Lung (tissue), 12 donors: Measurements from ENCODE around the gene PTPN7. TPM values are rescaled to one million over a fixed set of nuclear protein-coding genes. Genes with fewer than 3 reads are reported as not detected.

ENCODE experiments used
- ATAC-seq: fragments of 200-7000 bp; cut with Tn5 transposase; one replicate; pipeline ENCODE4 v1.9.1; 2020; ENCODE audit warnings: moderate number of reproducible peaks; ENCODE audit not compliant: insufficient read depth, low FRiP score
- DNase-seq, 3 donors: peaks; one replicate each; pipeline ENCODE4 v3.0.0-alpha.2; 2013 to 2017
- H3K27ac ChIP-seq, 2 donors: one replicate each; pipeline ENCODE4 v1.5.1; 2013; ENCODE audit warnings: mild to moderate bottlenecking in 2 of 2, moderate library complexity in 2 of 2, control low read depth in 1 of 2, inconsistent platforms in 1 of 2, low read depth in 1 of 2, low read length in 1 of 2
- H3K27me3 ChIP-seq, 3 donors: one replicate each; pipeline ENCODE4 v1.5.1; 2013; ENCODE audit warnings: low read length in 2 of 3; ENCODE audit not compliant: control insufficient read depth in 3 of 3, insufficient read depth in 3 of 3
- H3K36me3 ChIP-seq, 4 donors: one replicate each; pipeline ENCODE4 v1.5.1; 2013; ENCODE audit warnings: low read length in 4 of 4, mild to moderate bottlenecking in 1 of 4, moderate library complexity in 1 of 4; ENCODE audit not compliant: control insufficient read depth in 4 of 4, insufficient read depth in 4 of 4
- H3K4me1 ChIP-seq, 5 donors: one replicate each; pipeline ENCODE4 v1.5.1; 2013; ENCODE audit warnings: low read length in 5 of 5, mild to moderate bottlenecking in 2 of 5, moderate library complexity in 1 of 5; ENCODE audit not compliant: control insufficient read depth in 5 of 5, insufficient read depth in 5 of 5
- H3K4me3 ChIP-seq: one replicate; pipeline ENCODE4 v1.5.1; 2013; ENCODE audit warnings: mild to moderate bottlenecking, control low read depth, moderate library complexity
- H3K9ac ChIP-seq, 2 donors: one replicate each; pipeline ENCODE4 v1.5.1; 2013; ENCODE audit warnings: low read length in 2 of 2, control low read depth in 1 of 2; ENCODE audit not compliant: insufficient read depth in 1 of 2
- H3K9me3 ChIP-seq, 4 donors: one replicate each; pipeline ENCODE4 v1.5.1; 2013; ENCODE audit warnings: low read length in 3 of 4, mild to moderate bottlenecking in 1 of 4, moderate library complexity in 1 of 4; ENCODE audit not compliant: control insufficient read depth in 4 of 4, insufficient read depth in 3 of 4
- WGBS, 2 donors: extraction: QIAGEN DNeasy Blood & Tissue Kit; methylation state at CpG; one replicate each; pipeline ENCODE4 v1.1.7; 2013; 5-methylcytosine and 5-hydroxymethylcytosine counted together
- polyA plus RNA-seq, 2 donors: library from polyadenylated mRNA; stranded (reverse); fragments of 200-250 nt; gene quantifications; one replicate each; pipeline ENCODE4 v1.2.1, GENCODE V29; 2013
- total RNA-seq, 2 donors: library from RNA; depleted of rRNA in 1 of 2; stranded (reverse); fragments of >200 nt in 1 of 2; gene quantifications; one replicate each; pipeline ENCODE4 v1.2.1, GENCODE V29; 2014 to 2021
- TF ChIP-seq, protein P1 (sequence below): IDR thresholded peaks from 2 replicates; pipeline ENCODE4 v1.5.1; 2012; ENCODE audit warnings: mild to moderate bottlenecking; ENCODE audit errors: control extremely low read depth, extremely low read depth
- donor health status: control.
- donor health status: control.
- donor health status: Bipolar disorder and iron deficiency.
- donor health status: healthy.
- donor health status: DM: yes; HTN: yes; CAD: no.

The PTPN7 gene
- total and polyA plus RNA-seq, 4 donors = 2.9 to 14.0 (median 5.7) TPM

DNA sequence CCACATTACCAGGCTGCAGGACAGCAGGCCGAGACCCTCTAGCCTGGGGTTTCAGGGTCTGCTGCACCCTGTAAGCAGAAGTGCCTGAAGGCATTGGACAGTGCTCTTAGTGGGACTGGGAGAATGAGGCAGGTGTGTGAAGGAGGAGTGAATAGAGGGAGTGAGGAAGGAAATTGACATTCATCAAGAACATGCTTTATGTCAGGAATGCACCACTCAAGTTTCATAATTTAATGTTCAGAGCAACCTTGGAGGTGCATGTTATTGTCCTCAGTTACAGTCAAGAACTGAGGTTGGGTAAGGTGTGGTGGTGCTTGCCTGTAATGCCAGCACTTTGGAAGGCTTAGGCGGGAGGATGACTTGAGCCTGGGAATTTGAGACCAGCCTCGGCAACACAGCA is 49.4 kb downstream of the PTPN7 start:
- H3K27me3 ChIP-seq = no peaks in the 10 kb centered on the region
- ATAC-seq (no peak), DNase-seq (no peak)
- WGBS, 2 donors = 83 to 95% methylated on average over 3 of the region's 3 CpGs
- no peak overlapping the region for H3K9ac ChIP-seq
- peak overlapping the region in 1 of 2 donors; percentile 18 for H3K27ac ChIP-seq
- TF ChIP-seq, protein P1, sequence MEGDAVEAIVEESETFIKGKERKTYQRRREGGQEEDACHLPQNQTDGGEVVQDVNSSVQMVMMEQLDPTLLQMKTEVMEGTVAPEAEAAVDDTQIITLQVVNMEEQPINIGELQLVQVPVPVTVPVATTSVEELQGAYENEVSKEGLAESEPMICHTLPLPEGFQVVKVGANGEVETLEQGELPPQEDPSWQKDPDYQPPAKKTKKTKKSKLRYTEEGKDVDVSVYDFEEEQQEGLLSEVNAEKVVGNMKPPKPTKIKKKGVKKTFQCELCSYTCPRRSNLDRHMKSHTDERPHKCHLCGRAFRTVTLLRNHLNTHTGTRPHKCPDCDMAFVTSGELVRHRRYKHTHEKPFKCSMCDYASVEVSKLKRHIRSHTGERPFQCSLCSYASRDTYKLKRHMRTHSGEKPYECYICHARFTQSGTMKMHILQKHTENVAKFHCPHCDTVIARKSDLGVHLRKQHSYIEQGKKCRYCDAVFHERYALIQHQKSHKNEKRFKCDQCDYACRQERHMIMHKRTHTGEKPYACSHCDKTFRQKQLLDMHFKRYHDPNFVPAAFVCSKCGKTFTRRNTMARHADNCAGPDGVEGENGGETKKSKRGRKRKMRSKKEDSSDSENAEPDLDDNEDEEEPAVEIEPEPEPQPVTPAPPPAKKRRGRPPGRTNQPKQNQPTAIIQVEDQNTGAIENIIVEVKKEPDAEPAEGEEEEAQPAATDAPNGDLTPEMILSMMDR = no peak
- no peak overlapping the region for H3K4me3 ChIP-seq
- peaks cover 0 to 12% (median 4%) of the 10 kb centered on the region in 5 donors for H3K4me1 ChIP-seq
- H3K9me3 ChIP-seq = no peaks in the 10 kb centered on the region
- H3K36me3 ChIP-seq = no peaks in the 10 kb centered on the region

GRCh38 chr1:202107801-202108731 is 52.3 kb downstream of the PTPN7 start:
- Histone ChIP-seq H3K4me3 (no peak overlapping the region), H3K9ac (no peak overlapping the region), H3K9me3 (no peaks in the 10 kb centered on the region), H3K4me1 (peaks cover 0 to 12% (median 7%) of the 10 kb centered on the region in 5 donors), H3K27me3 (no peaks in the 10 kb centered on the region), H3K36me3 (no peaks in the 10 kb centered on the region), H3K27ac (peak overlapping the region; percentile 79 to 94)
- TF ChIP-seq, protein P1 = no peak
- no peak for ATAC-seq
- WGBS, 2 donors = 61 to 81% methylated on average over 13 of the region's 13 CpGs
- DNase-seq = no peak

DNA sequence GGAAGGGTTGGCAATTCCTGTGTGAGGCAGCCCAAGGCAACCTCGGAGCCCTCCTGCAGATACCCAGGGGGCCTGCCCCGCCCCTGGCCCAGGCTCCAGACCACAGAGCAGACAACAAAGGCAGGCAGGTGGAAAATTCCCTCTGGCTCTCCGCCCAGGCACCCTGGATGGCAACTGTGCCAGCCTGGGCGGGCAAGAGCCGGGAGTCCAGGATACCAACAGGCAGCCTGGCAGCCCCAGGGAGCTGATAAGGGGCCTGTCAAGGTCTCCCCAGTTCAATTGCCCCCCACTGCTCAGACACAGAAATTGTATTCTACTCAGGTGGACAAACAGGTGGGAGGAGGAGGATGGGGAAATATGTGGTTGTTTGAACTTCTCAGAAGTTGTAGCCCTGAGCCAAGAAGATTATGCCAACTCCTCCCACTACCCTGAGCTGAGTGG is 53.1 kb downstream of the PTPN7 start:
- no peaks in the 10 kb centered on the region for H3K36me3 ChIP-seq
- H3K4me1 ChIP-seq = peaks cover 0 to 12% (median 7%) of the 10 kb centered on the region in 5 donors
- H3K4me3 ChIP-seq = no peak overlapping the region
- H3K9ac ChIP-seq = no peak overlapping the region
- H3K27ac ChIP-seq = peak overlapping the region; percentile 79 to 94
- H3K27me3 ChIP-seq = no peaks in the 10 kb centered on the region
- DNase-seq (peak in 1 of 3 donors; percentile 55), ATAC-seq (no peak)
- TF ChIP-seq, protein P1 = no peak
- WGBS, 2 donors = 65 to 76% methylated on average over 5 of the region's 5 CpGs
- H3K9me3 ChIP-seq = no peaks in the 10 kb centered on the region
